ENCODE measurements around the gene HCN4.
A peak's percentile ranks its signal among the peaks of the same experiment; 100 is the strongest.

The HCN4 gene

DNA sequence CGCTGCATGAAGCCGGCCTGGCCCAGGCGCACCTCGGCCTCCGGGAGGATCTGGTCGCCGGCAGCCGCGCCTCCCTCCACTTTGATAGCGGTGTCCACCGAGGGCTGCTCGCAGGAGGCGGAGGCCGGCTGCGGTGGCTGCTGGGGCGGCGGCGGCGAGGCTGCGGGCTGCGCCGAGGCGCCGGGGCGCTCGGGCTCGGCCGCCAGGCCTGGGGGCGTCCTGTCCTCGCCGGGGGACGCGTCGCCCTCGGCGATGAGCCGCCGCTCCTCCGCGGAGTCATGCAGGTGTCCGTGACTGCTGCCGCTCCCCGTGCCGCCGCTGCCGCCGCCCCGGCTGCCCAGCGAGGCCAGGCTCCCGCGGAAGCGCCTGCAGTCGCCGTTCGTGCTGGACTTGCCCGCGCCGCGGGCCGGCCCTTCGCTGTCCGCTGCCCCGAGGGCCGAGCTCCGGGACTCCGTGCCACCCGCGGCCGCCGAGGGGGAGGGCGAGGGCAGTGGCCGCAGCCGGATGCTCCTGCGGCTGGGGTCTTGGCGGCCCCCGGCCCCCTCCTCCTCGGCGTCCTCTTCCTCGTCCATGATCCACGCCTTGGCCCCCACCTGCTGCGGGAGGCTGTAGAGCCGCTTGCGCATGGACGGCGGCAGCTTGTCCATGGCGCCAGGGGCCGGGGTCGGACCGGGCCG is 996 bp downstream of the HCN4 start:
- Histone ChIP-seq H4K20me1 (peaks cover 6% of the 10 kb centered on the region; the same call in 1 of the 2 replicates), H3K4me2 (no peak overlapping the region), H3K27me3 (peaks cover 61% of the 10 kb centered on the region), H3K27ac (no peak overlapping the region), H3K9ac (no peak overlapping the region), H3K4me3 (0 out of 2 replicates have a peak overlapping the region, but pooled peaks have one; percentile 28), H3K9me3 (peaks cover 11% of the 10 kb centered on the region; the same call in 1 of the 2 replicates), H3K4me1 (no peaks in the 10 kb centered on the region), H3K36me3 (no peaks in the 10 kb centered on the region)
- TF ChIP-seq Cebpa-rat (IDR thresholded peaks at IDR 0.05), result no peak

GRCh38 chr15:73366766-73367623 is 1.8 kb downstream of the HCN4 start:
- no peaks in the 10 kb centered on the region for H3K4me1 ChIP-seq
- peaks cover 6% of the 10 kb centered on the region; the same call in 1 of the 2 replicates for H4K20me1 ChIP-seq
- peaks cover 61% of the 10 kb centered on the region for H3K27me3 ChIP-seq
- TF ChIP-seq Cebpa-rat (IDR thresholded peaks at IDR 0.05), result no peak
- H3K4me3 ChIP-seq, result no peak overlapping the region
- H3K9ac ChIP-seq, result no peak overlapping the region
- H3K9me3 ChIP-seq, result peaks cover 11% of the 10 kb centered on the region; the same call in 1 of the 2 replicates
- no peak overlapping the region for H3K4me2 ChIP-seq
- H3K27ac ChIP-seq, result no peak overlapping the region
- H3K36me3 ChIP-seq, result no peaks in the 10 kb centered on the region

DNA sequence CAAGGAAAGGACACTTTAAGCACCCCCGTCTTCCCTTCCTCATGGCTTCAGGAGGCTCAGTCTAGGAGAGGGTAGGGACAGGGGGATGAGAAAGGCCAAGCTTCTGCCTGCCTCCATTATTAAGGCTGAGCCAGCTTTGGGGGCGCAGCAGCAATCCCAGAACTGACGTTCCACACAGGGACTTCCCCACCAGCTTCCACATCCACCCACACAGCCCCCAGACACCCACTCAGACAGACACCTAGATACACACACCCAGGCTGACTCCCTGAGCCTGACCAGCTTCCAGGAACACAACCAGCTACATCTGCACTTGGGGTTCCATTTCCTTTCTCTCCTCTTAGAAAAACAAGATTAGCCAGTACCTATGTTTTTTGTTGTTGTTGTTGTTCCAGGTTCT is 4.7 kb downstream of the HCN4 start:
- H3K9me3 ChIP-seq, result peaks cover 11% of the 10 kb centered on the region; the same call in 1 of the 2 replicates
- H3K4me3 ChIP-seq, result no peak overlapping the region
- no peak for TF ChIP-seq Cebpa-rat (IDR thresholded peaks at IDR 0.05)
- no peak overlapping the region for H3K4me2 ChIP-seq
- H3K4me1 ChIP-seq, result no peaks in the 10 kb centered on the region
- no peak overlapping the region for H3K9ac ChIP-seq
- peaks cover 40% of the 10 kb centered on the region for H3K27me3 ChIP-seq
- H3K27ac ChIP-seq, result no peak overlapping the region
- no peaks in the 10 kb centered on the region for H3K36me3 ChIP-seq
- H4K20me1 ChIP-seq, result peaks cover 6% of the 10 kb centered on the region; the same call in 1 of the 2 replicates

DNA sequence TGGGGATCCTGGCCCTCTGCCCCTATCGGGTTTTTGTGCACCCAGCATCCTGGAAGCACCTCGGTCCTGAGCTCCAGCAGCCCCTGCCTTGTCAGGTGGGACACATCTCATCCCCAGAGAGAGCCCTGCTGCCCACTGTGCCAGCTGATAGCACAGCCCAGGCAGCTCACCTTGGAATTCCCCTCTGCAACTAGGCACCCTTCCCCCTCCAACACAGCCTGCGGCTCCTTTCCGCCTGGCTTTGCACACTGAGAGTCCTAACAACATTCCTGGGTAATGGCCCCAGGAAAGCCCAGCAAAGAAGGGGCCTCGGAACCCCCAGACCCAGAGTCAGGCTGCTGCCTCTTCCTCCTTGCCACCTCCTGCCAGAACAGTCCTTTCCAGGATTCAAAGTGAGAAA is 5.9 kb downstream of the HCN4 start:
- TF ChIP-seq Cebpa-rat (IDR thresholded peaks at IDR 0.05), result no peak
- Histone ChIP-seq H3K4me3 (no peak overlapping the region), H3K27me3 (peaks cover 28% of the 10 kb centered on the region), H3K9me3 (peaks cover 2% of the 10 kb centered on the region; the same call in 1 of the 2 replicates), H3K4me1 (no peaks in the 10 kb centered on the region), H3K36me3 (no peaks in the 10 kb centered on the region), H3K4me2 (no peak overlapping the region), H3K27ac (no peak overlapping the region), H4K20me1 (no peaks in the 10 kb centered on the region; the same call in 1 of the 2 replicates), H3K9ac (no peak overlapping the region)

GRCh38 chr15:73361337-73361736 is 7.4 kb downstream of the HCN4 start:
- H3K4me2 ChIP-seq, result no peak overlapping the region
- no peak overlapping the region for H3K27ac ChIP-seq
- no peaks in the 10 kb centered on the region for H3K36me3 ChIP-seq
- no peaks in the 10 kb centered on the region for H4K20me1 ChIP-seq
- H3K4me3 ChIP-seq, result no peak overlapping the region
- peaks cover 13% of the 10 kb centered on the region for H3K27me3 ChIP-seq
- no peaks in the 10 kb centered on the region for H3K9me3 ChIP-seq
- no peak overlapping the region for H3K9ac ChIP-seq
- TF ChIP-seq Cebpa-rat (IDR thresholded peaks at IDR 0.05), result no peak
- H3K4me1 ChIP-seq, result peaks cover 11% of the 10 kb centered on the region

DNA sequence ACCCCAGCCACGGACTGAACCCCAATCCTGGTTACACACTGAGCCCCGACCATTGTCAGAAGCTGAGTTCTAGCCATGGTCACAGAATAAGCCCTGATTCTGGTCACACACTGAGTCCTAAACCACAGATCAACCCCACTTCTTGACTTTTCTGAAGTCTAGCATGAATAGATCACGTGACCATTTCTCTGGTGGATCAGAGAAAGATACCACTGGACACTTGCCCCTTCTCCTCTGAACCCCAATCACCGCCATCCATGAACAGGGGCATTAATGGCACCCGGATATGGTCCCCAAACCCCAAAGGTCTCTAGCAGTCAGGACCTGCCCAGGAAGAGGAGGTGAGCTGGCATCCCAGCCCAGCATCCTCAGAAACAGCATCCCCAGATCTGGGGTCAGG is 9.1 kb downstream of the HCN4 start:
- Histone ChIP-seq H3K9me3 (no peaks in the 10 kb centered on the region), H3K4me2 (no peak overlapping the region), H3K27me3 (no peaks in the 10 kb centered on the region), H3K4me1 (peaks cover 16% of the 10 kb centered on the region), H3K27ac (no peak overlapping the region), H3K9ac (no peak overlapping the region), H3K36me3 (no peaks in the 10 kb centered on the region), H3K4me3 (no peak overlapping the region), H4K20me1 (no peaks in the 10 kb centered on the region)
- TF ChIP-seq Cebpa-rat (IDR thresholded peaks at IDR 0.05), result no peak

- Histone ChIP-seq H3K9me3 (no peaks in the 10 kb centered on the region), H3K27ac (no peak overlapping the region), H3K9ac (no peak overlapping the region), H3K36me3 (no peaks in the 10 kb centered on the region), H3K4me3 (no peak overlapping the region), H3K4me2 (no peak overlapping the region), H3K27me3 (no peaks in the 10 kb centered on the region), H4K20me1 (no peaks in the 10 kb centered on the region), H3K4me1 (peaks cover 23% of the 10 kb centered on the region)
- TF ChIP-seq Cebpa-rat (IDR thresholded peaks at IDR 0.05), result no peak
Observed at GRCh38 chr15:73357999-73358665, 10.6 kb downstream of the HCN4 start.

- Histone ChIP-seq H3K27ac (no peak overlapping the region), H3K4me2 (no peak overlapping the region), H3K9ac (no peak overlapping the region), H3K4me1 (peaks cover 23% of the 10 kb centered on the region), H3K4me3 (no peak overlapping the region), H3K27me3 (no peaks in the 10 kb centered on the region), H3K9me3 (no peaks in the 10 kb centered on the region), H4K20me1 (no peaks in the 10 kb centered on the region), H3K36me3 (no peaks in the 10 kb centered on the region)
- TF ChIP-seq Cebpa-rat (IDR thresholded peaks at IDR 0.05), result no peak
Observed at GRCh38 chr15:73355612-73356265, 13.0 kb downstream of the HCN4 start.

DNA sequence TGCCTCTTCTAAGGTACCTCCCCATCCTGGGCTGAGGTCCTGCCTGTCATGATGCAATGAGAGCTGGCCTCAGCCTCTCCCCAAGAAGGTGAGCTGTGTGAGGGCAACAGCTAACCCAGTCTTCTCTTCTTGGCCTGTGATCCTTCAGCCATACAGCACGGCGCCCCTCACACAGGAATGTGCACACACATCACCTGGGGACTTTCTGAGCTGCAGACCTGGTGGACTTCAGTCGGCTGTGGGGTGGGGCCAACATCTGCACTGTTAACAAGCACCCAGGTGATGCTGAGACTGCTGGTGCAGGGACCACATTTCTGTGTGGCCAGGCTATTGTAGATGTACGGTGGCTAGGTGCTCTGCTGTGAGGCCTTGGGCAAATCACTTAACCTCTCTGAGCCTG is 14.5 kb downstream of the HCN4 start:
- Histone ChIP-seq H3K4me3 (no peak overlapping the region), H3K27me3 (no peaks in the 10 kb centered on the region), H4K20me1 (no peaks in the 10 kb centered on the region), H3K4me2 (no peak overlapping the region), H3K27ac (no peak overlapping the region), H3K4me1 (peaks cover 23% of the 10 kb centered on the region), H3K36me3 (no peaks in the 10 kb centered on the region), H3K9ac (no peak overlapping the region), H3K9me3 (no peaks in the 10 kb centered on the region)
- TF ChIP-seq Cebpa-rat (IDR thresholded peaks at IDR 0.05), result no peak

Data from BLaER1 (cell line).